AG10803 (cell line): ENCODE results near the gene PSME1.

Experiments
- DNase-seq: peaks from one replicate; pipeline ENCODE4 v3.0.0; 2010; ENCODE audit warnings: low read depth
- H3K4me3 ChIP-seq: 2 replicates; pipeline ENCODE4 v1.5.1; 2011; ENCODE audit warnings: mild to moderate bottlenecking, low read length, control low read depth
- CTCF ChIP-seq: conservative IDR thresholded peaks from 2 replicates; pipeline ENCODE4 v1.5.1; 2011; ENCODE audit warnings: mild to moderate bottlenecking, low read length, control low read depth, inconsistent platforms

The PSME1 gene

GRCh38 chr14:24135834-24136683, at the start of gene PSME1:
PSME1 (plus strand) TSS chr14:24136194; CDS start chr14:24136263, 69 bp downstream.
- peak; percentile 80 for DNase-seq
- no peak for TF ChIP-seq CTCF
- H3K4me3 ChIP-seq, result peak within 1 kb of the TSS; percentile 79

GRCh38 chr14:24087004-24087403, 49.0 kb upstream of the PSME1 start:
- no peak for DNase-seq
- TF ChIP-seq CTCF, result no peak
- H3K4me3 ChIP-seq, result no peak overlapping the region

- no peak for TF ChIP-seq CTCF
- no peak overlapping the region for H3K4me3 ChIP-seq
- no peak for DNase-seq
These were observed 47.9 kb upstream of the PSME1 start for GRCh38 chr14:24088095-24088494.

GRCh38 chr14:24089890-24090289, 46.1 kb upstream of the PSME1 start:
- TF ChIP-seq CTCF, result no peak
- DNase-seq, result no peak
- H3K4me3 ChIP-seq, result no peak overlapping the region

GRCh38 chr14:24092110-24092504, 43.9 kb upstream of the PSME1 start:
- TF ChIP-seq CTCF, result no peak
- H3K4me3 ChIP-seq, result no peak overlapping the region
- DNase-seq, result no peak

GRCh38 chr14:24092505-24093206, 43.3 kb upstream of the PSME1 start:
- peak; percentile 42 for DNase-seq
- H3K4me3 ChIP-seq, result no peak overlapping the region
- TF ChIP-seq CTCF, result no peak
